ENCODE data around the gene RBFA.
A peak's percentile ranks its signal among the peaks of the same experiment; 100 is the strongest.
"Not testable (repeated sequence)": the region's sequence is repeated elsewhere in the genome, so short reads cannot be mapped to it uniquely, and the experiment has no call there.

RBFA gene, protein sequence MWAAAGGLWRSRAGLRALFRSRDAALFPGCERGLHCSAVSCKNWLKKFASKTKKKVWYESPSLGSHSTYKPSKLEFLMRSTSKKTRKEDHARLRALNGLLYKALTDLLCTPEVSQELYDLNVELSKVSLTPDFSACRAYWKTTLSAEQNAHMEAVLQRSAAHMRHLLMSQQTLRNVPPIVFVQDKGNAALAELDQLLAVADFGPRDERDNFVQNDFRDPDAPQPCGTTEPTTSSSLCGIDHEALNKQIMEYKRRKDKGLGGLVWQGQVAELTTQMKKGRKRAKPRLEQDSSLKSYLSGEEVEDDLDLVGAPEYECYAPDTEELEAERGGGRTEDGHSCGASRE

DNA sequence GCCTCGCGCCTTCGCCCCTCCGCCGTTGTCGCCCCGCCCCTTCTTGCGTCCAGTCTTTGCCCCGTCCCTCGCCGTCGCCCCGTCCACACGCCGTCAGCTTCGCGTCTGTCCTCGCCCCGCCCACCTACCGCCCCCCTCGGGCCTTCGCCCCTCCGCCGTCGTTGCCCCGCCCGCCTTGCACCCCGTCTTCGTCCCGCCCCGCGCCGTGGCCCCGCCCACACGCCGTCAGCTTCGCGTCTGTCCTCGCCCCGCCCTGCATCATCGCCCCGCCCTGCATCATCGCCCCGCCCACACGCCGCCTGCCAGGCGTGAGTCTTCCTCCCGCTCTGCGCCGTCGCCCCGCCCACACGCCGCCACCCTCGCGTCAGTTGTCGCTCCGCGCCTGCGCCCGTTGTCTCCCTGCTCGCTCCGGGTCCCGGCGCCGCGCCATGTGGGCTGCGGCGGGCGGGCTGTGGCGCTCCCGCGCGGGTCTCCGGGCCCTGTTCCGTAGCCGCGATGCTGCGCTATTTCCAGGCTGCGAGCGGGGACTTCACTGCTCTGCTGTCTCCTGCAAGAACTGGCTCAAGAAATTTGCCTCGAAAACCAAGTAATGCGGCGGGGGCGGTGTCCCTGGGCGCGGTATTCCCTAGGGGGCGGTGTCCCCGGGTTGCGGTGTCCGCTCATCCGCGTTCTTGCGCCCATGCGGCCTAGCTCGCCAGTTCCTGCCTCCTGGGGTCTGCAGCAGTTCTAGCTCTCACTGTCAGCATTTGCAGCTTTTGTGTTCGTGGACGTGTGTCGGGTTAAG, at the start of gene RBFA:
Gene RBFA, plus strand, starts transcription at position 367 of the 784 bp plus-strand sequence. Its CDS starts 62 bp downstream, at position 429.
- DNase-seq: peak; percentile 92

DNA sequence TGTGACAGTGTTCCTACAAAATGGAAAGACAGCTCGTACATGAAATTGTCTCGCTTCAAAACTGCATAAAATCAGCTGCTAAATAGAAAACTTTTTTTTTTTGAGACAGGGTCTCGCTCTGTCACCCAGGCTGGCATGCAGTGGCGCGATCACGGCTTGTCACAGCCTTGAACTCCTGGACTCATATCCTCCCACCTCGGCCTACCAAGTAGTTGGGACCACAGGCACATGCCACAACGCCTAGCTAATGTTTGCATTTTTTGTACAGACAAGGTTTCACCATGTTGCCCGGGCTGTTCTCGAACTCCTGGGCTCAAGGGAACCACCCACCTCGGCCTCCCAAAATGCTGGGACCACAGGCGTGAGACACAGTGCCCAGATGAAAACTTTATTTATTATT, 49.1 kb upstream of the RBFA start:
- no peak for DNase-seq

DNA sequence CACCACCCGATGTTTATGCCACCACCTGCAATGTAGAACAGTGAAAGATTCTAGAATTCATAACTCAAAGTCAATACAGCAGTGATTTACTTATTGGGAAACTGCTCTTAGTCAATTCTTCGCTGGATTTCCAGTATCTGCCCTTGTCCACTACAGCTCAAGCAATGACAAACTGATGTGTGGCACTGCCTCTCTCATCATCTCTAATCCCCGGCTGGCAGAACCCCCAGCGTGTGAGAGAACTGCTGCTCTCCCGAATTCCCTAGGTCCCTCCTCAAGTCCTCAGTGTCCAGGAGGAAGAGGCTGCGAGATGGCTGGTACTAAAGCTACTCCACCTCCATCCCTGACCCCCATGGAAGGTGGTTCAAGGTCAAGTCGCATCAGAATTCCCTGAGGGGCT, 47.5 kb upstream of the RBFA start:
- DNase-seq: no peak

DNA sequence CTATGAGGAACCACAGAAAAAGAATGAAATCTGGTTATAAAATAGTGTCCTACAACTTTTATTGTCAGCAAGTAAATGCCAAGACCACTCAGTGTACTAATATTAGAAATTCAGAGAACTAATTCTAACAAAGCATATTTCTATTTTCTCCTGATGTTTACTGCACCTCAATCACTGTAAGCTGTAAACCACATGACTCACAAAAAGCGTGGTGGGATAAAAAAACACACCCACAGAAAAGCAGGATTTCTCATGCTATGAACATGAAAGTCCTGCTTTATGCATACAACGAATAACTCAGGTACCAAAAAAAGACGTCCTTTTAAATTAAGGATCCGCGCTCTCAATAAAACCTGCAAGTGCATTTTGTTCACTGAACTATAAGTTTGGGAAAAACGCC, 46.7 kb upstream of the RBFA start:
- no peak for DNase-seq

DNA sequence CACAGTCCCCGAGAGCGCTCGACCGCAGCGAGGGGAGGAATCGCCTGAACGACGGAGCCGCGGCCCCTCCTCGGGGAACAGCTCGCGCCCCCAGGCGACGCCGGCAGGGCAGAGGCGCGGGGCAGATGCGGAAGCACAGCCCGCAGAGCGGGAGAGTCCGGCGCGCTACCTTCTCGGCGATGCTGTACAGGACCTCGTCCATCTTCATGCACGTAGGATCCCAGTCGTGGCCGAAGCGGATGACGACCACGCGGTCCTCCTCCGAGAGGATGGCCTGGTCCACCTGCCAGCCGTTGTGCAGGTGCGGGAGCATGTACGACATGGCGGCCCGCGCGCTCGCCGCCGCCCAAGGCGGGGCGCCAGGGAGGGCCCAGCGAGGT, 46.2 kb upstream of the RBFA start:
- no peak for DNase-seq

DNA sequence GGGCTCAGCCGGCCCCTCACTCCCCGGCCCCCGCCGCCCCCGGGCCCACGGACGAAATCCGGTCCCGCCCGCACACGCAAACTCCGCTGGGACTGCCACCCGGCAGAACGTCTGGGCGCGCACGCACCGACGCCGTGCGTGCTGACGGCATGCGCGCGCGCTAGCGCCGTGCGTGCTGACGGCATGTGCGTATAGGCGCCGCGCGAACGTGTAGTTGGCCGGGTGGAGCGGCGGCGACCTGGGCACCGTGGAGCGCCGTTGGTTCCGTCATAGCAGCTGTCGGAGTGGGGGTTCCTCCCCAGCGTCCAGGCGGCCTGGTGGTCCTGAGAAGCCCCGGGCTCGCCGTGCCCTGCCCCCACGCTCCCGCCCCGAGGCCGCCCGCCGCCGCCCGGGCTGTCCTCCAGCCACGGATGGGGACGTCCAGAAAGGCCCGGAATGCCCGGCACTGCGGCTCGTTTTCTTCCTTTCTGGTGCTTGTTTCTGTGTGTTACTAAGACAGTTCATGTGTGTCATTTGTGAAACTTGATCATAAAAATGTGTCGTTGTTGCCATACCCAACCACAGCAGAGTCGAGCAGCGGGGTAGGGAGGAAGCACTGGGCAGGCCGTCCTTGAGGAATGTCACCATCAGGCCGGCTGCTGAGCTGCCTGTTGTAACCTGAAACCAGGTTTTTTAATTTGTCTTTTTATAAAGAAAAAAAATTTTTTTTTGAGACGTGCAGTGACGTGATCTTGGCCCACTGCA, 45.6 kb upstream of the RBFA start, which contains the start of gene TXNL4A:
Gene TXNL4A, minus strand, starts transcription at position 113 of the 744 bp plus-strand sequence. CDS start 171 bp downstream, outside the sequence.
- DNase-seq: peak; percentile 36

DNA sequence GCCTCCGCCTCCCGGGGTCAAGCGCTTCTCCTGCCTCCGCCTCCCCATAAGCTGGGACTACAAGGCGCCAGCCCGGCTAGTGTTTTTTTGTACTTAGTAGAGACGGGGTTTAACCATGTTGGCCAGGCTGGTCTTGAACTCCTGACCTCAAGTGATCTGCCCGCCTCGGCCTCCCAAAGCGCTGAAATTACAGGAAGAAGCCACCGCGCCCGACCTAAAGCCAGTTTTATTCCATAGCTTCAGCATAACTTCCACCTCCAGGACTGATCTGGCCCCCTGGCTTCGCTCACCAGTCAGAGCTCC, 45.1 kb upstream of the RBFA start:
- no peak for DNase-seq

DNA sequence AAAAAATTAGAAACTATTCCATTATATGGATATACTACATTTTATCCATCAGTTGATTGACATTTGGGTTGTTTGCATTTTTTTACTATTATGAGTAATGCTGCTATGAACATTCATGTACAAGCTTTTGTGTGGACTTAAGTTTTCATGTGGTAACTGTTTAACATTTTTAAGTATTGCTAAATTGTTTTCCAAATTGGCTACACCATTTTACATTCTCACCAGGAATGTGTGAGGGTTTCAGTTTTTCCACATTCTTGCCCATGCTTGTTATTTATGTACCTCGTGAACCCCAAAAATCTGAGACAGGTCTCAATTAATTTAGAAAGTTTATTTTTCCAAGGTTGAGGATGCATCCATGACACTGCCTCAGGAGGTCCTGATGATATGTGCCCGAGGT, 42.7 kb upstream of the RBFA start:
- DNase-seq: no peak

DNA sequence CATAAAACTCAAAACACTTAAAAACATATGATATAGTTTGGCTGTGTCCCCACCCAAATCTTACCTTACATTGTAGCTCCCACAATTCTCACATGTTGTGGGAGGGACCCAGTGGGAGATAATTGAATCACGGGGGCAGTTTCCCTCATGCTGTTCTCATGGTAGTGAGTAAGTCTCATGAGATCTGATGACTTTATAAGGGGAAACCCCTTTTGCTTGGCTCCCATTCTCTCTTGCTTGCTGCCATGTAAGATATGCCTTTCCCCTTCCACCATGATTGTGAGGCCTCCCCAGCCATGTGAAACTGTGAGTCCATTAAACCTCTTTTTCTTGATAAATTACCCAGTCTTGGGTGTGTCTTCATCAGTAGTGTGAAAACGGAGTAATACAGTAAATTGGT, 34.5 kb upstream of the RBFA start:
- DNase-seq: not testable (repeated sequence)

DNA sequence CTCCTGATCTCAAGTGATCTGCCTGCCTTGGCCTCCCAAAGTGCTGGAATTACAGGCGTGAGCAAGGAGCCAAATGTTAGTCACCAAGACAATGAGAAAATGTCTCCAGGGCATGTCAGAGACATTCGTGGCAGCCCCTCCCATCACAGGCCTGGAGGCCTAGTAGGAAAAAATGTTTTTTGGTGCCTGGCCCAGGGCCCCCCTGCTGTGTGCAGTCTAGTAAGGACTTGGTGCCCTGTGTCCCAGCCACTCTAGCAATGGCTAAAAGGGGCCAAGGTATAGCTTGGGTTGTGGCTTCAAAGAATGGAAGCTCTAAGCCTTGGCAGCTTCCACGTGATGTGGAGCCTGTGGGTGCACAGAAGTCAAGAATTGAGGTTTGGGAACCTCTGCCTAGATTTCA, 33.4 kb upstream of the RBFA start:
- no peak for DNase-seq

DNA sequence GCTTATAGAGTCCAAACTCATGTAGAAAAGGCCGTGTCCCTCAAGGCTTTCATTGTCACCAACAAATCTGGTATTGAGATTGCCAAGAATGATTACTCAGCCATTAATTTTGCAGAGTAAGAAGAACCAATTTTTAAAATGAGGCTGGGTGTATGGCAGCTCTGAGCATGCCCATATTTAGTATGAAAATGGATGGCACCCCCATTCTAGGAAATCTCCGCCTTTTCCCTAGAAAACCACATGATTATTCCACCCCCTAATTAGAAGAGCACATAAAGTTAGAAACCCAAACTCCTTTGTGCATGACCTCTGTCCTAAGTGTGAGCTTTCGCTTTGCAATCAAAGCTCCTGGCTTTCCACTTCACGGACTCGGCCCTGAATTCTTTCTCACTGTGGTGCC, 31.8 kb upstream of the RBFA start:
- DNase-seq: no peak

DNA sequence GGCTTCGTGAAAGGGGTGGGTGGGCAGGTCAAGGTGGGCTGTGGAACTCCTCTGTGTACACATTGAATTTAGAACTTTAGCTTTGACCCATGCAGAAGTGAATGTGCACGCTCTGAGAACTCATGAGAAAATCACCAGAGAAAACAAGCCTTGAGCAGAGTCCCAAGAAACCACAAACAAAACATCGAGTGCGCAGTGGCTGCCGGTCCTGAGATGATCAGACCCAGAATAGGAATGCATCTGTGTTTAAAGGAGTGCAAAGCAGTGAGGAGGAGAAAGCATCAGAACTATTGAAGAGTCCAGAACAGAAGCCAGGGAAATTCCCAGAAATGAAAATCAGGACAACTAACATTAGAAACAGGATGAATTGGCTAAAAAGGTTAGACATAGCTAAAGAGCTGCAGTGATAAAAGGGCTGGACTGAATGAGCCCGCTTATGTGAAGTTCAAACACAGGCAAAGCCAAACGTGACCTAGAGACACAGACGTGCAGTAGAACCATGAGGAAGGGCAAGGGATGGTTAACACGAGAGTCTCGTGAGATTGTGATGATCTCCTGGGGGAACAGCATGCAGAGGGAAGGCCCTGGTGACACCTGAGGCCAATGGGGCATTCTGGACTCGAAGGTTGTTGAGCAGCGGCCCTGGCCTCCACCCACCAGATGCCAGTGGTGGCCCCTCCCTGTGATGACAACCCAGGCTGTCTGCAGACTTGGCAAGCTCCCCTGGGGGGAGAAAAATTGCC, 29.5 kb upstream of the RBFA start:
- DNase-seq: no peak

DNA sequence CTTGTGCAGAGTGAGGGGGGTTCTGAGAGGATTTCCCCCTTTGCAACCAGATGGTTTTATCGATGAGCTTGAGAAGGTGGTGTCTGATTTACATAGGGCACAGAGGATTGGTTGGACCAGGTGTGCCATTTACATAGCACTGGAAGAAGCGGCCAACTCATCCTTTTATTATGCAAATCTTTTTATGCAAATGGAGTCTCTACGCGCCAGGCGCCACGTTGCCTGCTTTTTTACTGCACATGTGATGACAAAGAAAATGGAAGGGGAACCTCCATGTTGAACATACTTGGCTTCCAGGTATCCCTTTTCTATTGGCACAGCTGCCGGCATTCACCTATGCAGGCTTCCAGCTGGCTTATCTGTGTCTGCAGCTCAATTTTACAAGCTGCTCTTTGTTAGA, 27.5 kb upstream of the RBFA start:
- no peak for DNase-seq

DNA sequence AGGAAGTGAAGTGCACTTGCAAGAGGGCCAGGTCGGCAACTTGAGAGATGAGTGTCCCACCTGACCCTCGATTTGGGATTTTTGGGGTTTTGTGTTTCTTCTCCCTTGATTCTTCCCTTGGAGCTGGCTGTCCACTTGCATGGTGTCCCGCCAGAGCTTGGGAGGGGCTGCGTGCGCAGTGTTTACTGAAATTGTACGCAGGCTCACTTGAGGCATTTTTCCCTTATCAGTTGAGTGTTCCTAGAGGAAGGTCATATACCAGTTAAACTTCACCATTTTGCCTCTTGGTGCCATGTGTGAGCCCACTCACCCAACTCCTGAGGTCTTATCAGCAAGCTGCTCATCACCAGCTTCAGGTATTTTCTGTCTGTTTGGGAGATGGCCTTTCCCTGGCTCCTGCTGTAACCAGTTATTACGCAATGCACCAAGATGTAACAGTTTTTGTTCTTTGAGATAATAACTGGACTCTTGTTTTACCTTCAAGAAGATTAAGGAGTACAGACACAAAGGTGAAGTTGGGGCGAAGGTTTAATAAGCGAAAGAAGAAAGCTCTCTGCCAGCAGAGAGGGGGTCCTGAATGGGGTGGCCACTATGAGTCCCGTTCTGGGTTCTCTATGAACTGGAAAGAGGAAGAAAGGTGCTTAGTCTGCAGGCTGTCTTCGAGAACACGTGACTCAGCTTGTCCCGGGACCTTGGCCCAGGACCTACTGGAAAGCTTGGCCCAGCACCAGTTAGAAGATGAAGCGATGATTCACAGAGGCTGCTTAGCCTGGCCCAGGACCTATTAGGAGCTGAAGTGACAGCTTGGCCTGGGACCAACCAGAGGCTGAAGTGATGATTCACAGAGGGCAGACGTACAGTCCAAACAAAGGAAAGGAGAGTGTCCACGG, 24.3 kb upstream of the RBFA start:
- peak; percentile 46 for DNase-seq

DNA sequence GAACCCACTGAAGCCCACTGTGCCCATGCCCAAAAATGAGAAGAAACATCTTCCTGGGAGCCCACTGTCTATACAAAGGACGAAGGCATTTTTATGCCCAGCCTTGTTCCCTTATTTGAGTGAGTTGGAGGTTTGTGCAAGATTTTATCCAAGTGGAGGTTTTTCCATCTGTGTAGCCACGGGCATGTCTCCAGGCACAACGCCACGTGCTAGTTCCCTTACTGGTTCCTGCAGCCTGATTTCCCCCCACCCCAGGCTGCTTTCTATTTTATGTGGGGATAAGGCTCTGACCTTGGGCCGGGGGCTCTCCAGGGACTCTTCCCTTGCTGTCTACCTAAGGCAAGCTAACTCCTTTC, 23.7 kb upstream of the RBFA start:
- DNase-seq: no peak

DNA sequence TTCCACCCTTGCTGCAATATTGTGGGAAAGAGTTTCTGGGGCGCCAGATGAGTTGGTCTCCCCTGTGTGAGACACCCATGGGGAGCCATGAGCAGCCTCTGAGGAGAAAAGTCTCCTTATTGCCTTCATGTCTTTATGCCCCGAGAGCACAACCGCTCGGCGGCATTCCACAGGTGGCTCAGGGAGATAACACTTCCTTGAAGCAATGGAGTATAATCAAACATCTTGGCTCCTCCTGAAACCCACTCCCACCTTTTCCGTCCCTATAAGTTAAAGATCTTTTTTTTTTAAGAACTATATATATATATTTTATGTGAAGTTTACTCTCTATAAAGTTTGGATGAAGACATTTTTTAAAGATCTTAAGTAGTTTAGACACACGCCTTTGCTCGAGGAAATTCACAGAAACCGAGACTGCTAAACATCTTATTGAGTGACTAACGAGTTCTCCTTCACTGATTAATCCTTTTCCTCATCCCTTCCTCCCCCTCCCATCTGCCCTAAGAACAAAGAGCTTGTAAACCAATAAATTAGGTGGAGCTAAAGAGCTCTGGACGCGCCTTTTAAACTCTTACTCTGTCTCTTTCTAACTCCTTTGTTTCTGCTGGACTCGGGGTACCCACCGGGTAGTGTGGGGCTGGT, 22.6 kb upstream of the RBFA start:
- not testable (repeated sequence) for DNase-seq

DNA sequence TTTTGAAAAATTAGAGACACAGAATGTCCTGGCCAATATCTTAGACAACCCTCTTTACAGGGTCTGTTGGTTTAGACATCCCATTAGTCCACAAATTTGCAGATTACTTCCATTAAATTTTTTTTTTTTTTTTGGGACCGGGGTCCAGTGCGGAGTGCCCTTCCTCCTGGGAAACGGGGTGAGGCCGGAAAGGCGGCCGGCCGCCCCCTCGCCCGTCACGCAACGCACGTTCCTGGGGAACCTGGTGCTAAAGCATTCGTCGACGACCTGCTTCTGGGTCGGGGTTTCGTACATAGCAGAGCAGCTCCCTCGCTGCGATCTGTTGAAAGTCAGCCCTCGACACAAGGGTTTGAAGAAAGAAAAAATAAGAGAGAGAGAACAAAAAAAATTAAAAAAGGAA, 21.5 kb upstream of the RBFA start:
- no peak for DNase-seq

DNA sequence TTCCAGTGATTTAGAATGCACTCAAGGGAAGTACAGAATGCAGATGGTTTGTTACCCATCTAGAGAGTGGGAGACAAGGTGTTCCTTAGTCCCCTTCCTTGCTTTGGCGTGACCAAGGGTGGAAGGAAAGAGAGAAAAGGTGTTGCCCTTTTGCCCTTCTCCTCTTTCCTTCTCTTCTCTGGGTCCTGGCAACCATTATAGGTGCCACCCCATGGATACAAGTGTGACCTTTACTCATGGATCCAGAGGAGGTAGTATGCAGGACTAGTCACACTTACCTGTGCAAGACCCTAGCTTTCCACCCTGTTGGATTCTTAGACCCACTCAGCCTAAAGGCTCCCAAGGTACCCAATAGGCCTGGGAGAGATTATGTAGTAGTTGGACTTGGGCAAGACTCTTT, 11.6 kb upstream of the RBFA start:
- DNase-seq: no peak

DNA sequence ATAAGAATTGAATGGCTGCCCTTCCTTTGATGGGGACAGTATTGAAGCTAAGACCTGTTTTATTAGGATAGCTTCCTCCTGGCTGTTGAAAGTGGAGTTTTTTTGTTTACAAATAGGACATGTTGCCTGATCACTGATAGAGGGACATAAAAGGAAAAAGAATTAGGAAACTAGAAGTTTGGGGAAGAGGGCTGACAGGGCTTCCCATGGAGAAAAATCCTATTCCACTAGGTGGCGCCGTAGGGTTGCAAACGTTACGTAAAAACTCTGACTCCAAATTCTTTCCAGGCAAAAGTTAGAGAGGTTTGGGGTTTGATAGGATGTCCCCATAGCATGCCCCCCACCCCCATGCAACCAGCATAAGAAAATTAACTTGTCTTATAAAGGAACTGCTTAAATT, 11.1 kb upstream of the RBFA start:
- no peak for DNase-seq

DNA sequence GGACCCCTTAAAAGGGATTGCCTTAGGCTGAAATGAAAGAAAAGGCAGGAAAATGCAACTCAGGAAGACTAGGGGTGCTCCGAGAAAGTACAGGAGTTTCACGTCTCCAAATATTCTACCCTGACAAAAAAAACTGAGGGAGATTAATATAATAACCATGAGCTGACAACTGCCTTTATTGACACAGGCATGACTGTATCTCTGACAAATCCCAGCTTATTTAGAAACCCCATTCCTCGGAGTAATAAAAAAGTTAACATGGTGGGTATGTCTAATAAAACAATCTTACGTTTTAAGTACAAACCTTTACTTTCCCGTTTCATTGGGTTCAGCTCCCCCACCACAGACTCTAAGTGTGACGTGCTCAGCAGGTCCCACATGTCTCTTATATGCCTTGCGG, 7.9 kb upstream of the RBFA start:
- DNase-seq: no peak

DNA sequence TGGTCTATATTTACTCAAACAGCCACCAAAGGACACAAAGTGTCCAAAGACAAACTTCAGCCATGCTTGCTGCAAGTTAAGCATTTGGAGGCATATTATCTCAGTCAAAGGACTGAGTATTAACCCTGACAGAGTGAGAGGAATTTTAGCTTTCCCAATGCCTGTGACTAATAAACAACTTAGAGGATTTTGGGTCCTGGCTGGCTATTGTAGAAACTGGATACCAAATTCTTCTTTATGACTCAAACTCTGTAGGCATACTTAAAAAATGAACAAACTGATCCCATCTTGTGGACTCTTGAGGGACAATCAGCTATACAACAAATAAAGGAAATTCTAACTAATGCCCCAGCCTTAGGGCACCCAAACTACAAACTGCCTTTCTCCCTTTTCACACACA, 6.5 kb upstream of the RBFA start:
- DNase-seq: not testable (repeated sequence)

DNA sequence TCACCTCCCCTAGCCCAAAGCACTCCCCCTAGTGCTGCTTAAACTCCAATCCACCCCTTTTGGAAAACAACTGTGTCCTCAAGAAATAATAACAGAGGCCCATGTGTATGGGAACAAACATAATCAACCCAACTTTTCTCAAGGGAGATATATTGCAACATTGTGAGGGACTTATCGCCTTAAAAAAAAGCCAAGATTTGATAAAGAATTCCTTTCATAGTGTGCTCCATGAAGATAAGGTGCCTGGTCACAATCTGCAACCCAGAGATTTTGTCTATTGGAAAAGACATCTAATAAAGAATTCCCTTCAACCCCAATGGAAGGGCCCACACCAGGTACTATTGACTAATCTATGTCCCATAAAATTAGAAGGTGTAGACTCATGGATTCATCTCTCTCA, 4.5 kb upstream of the RBFA start:
- DNase-seq: no peak

Data from DMS 273 treated with DMSO at 0.1 percent for 48 hours (cell line).